WTC11 (cell line): ENCODE data around the gene RNF222. TPM values are rescaled to one million over a fixed set of nuclear protein-coding genes. Genes with fewer than 3 reads are reported as not detected.

ENCODE experiments used
- ATAC-seq: fragments of 200-7000 bp; cut with Tn5 transposase; 2 replicates; pipeline ENCODE4 v1.10.0; 2021; ENCODE audit warnings: mild to moderate bottlenecking, moderate library complexity
- CTCF ChIA-PET: fragments of 300-600 bp; sonication (Branson Sonifier 250); formaldehyde crosslinking; loops from one replicate; lab custom pipeline; 2021; ENCODE audit warnings: antibody characterized with exemption; lab: Charles Lee
- POLR2A ChIA-PET: fragments of 350-600 bp; sonication (Branson Sonifier 250); formaldehyde crosslinking; loops from one replicate; lab custom pipeline; 2021; ENCODE audit warnings: antibody characterized with exemption; lab: Charles Lee
- DNase-seq: peaks from one replicate; pipeline ENCODE4 v3.0.0; 2021; ENCODE audit warnings: low spot score
- H3K27ac Mint-ChIP-seq: 2 replicates; pipeline ENCODE4 v1.8.0; 2021; ENCODE audit warnings: mixed read lengths
- H3K27me3 Mint-ChIP-seq: 2 replicates; pipeline ENCODE4 v1.8.0; 2021; ENCODE audit warnings: low read depth, mild to moderate bottlenecking, moderate library complexity, mixed read lengths
- H3K36me3 Mint-ChIP-seq: 2 replicates; pipeline ENCODE4 v1.8.0; 2021; ENCODE audit warnings: mixed read lengths
- H3K4me1 Mint-ChIP-seq: 2 replicates; pipeline ENCODE4 v1.8.0; 2022; ENCODE audit warnings: mixed read lengths
- H3K4me3 Mint-ChIP-seq: 2 replicates; pipeline ENCODE4 v1.8.0; 2021; ENCODE audit warnings: mild to moderate bottlenecking, moderate library complexity, mixed read lengths
- H3K9me3 Mint-ChIP-seq: 2 replicates; pipeline ENCODE4 v1.8.0; 2021; ENCODE audit warnings: mixed read lengths
- CREM ChIP-seq: sonication (generic); formaldehyde crosslinking; IDR thresholded peaks from 2 replicates; pipeline ENCODE4 v1.8.1; 2022; ENCODE audit warnings: mild to moderate bottlenecking, missing genetic modification reagents, moderate library complexity
- ELF4 ChIP-seq: sonication (generic); formaldehyde crosslinking; IDR thresholded peaks from 2 replicates; pipeline ENCODE4 v1.8.1; 2022; ENCODE audit warnings: low read depth, mild to moderate bottlenecking, moderate library complexity, missing genetic modification reagents
- KAT7 ChIP-seq: sonication (generic); formaldehyde crosslinking; IDR thresholded peaks from 2 replicates; pipeline ENCODE4 v1.8.1; 2023; ENCODE audit warnings: missing genetic modification reagents, mild to moderate bottlenecking, borderline replicate concordance
- NFE2L1 ChIP-seq: sonication (generic); formaldehyde crosslinking; IDR thresholded peaks from 2 replicates; pipeline ENCODE4 v1.8.1; 2023; ENCODE audit warnings: missing genetic modification reagents
- NFYB ChIP-seq: sonication (generic); formaldehyde crosslinking; conservative IDR thresholded peaks from 2 replicates; pipeline ENCODE4 v1.8.0; 2022; ENCODE audit warnings: low read depth, missing genetic modification reagents
- SP1 ChIP-seq: sonication (generic); formaldehyde crosslinking; conservative IDR thresholded peaks from 2 replicates; pipeline ENCODE4 v1.8.1; 2022; ENCODE audit warnings: missing genetic modification reagents
- ZBTB21 ChIP-seq: sonication (generic); formaldehyde crosslinking; IDR thresholded peaks from 2 replicates; pipeline ENCODE4 v1.8.1; 2023; ENCODE audit warnings: mild to moderate bottlenecking, missing genetic modification reagents, borderline replicate concordance
- ZNF219 ChIP-seq: sonication (generic); formaldehyde crosslinking; IDR thresholded peaks from 2 replicates; pipeline ENCODE4 v1.8.0; 2023; ENCODE audit warnings: missing genetic modification reagents, mild to moderate bottlenecking, borderline replicate concordance
- ZNF232 ChIP-seq: sonication (generic); formaldehyde crosslinking; IDR thresholded peaks from 2 replicates; pipeline ENCODE4 v1.8.0; 2022; ENCODE audit warnings: mild to moderate bottlenecking, missing genetic modification reagents
- ZNF423 ChIP-seq: fragments of 250-450 bp; sonication (Bioruptor Pico); IDR thresholded peaks from 2 replicates; pipeline ENCODE4 v2.1.2; 2022; ENCODE audit warnings: mild to moderate bottlenecking, moderate library complexity
- ZNF512 ChIP-seq: sonication (generic); formaldehyde crosslinking; IDR thresholded peaks from 2 replicates; pipeline ENCODE4 v1.8.1; 2022; ENCODE audit warnings: missing genetic modification reagents, borderline replicate concordance
- ZNF532 ChIP-seq: fragments of 250-450 bp; sonication (Bioruptor Pico); IDR thresholded peaks from 2 replicates; pipeline ENCODE4 v1.9.0; 2021; ENCODE audit warnings: mild to moderate bottlenecking, borderline replicate concordance
- ZNF671 ChIP-seq: fragments of 250-450 bp; sonication (Bioruptor Pico); IDR thresholded peaks from 2 replicates; pipeline ENCODE4 v1.8.0; 2021; ENCODE audit warnings: mild to moderate bottlenecking
- total RNA-seq: library from RNA; stranded (reverse); gene quantifications from 3 replicates; pipeline ENCODE4 v1.2.3, GENCODE V29; 2021
- TF ChIP-seq, protein P1 (sequence below): sonication (generic); formaldehyde crosslinking; IDR thresholded peaks from 2 replicates; pipeline ENCODE4 v1.8.1; 2022; ENCODE audit warnings: low read depth, missing genetic modification reagents, borderline replicate concordance
- TF ChIP-seq, protein P2 (sequence below): fragments of 250-450 bp; sonication (Bioruptor Pico); conservative IDR thresholded peaks from 2 replicates; pipeline ENCODE4 v1.9.0; 2021; ENCODE audit warnings: mild to moderate bottlenecking
- TF ChIP-seq, protein P3 (sequence below): sonication (generic); formaldehyde crosslinking; IDR thresholded peaks from 2 replicates; pipeline ENCODE4 v1.8.0; 2022; ENCODE audit warnings: missing genetic modification reagents
- TF ChIP-seq, protein P4 (sequence below): sonication (generic); formaldehyde crosslinking; conservative IDR thresholded peaks from 2 replicates; pipeline ENCODE4 v1.8.1; 2022; ENCODE audit warnings: mild to moderate bottlenecking, missing genetic modification reagents

RNF222 gene
- total RNA-seq, 1 experiment from 2014 or later = not detected

GRCh38 chr17:8345052-8345690, 52.5 kb downstream of the RNF222 start (continued):
- TF ChIP-seq, protein P1, sequence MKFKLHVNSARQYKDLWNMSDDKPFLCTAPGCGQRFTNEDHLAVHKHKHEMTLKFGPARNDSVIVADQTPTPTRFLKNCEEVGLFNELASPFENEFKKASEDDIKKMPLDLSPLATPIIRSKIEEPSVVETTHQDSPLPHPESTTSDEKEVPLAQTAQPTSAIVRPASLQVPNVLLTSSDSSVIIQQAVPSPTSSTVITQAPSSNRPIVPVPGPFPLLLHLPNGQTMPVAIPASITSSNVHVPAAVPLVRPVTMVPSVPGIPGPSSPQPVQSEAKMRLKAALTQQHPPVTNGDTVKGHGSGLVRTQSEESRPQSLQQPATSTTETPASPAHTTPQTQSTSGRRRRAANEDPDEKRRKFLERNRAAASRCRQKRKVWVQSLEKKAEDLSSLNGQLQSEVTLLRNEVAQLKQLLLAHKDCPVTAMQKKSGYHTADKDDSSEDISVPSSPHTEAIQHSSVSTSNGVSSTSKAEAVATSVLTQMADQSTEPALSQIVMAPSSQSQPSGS (CRISPR knock-in tag) = no peak
- no peak for TF ChIP-seq KAT7 (CRISPR knock-in tag)
- no peak for TF ChIP-seq ZNF219
- TF ChIP-seq ZNF671 (CRISPR knock-in tag) = no peak
- TF ChIP-seq SP1 (CRISPR knock-in tag) = no peak

DNA sequence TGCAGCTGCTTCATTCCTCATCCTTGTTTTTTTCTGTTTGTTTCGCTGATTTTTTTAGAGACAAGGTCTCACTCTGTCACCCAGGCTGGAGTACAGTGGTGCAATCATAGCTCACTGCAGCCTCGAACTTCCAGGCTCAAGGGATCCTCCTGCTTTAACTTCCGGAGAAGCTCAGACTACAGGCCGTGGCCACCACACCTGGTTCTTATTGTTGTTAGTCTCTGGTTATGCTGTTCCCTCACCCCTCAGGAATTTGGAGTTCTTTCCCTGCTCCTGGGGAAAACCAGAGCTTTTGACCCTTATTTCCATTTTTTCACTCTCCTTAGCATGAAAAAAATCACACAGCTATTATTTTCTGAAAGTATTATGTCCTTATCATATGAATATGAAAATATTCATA, 56.2 kb downstream of the RNF222 start:
- DNase-seq (no peak), ATAC-seq (peak; percentile 73)
- no peaks in the 10 kb centered on the region for H3K27me3 Mint-ChIP-seq
- H3K27ac Mint-ChIP-seq = peak overlapping the region; percentile 92
- H3K4me3 Mint-ChIP-seq = no peak overlapping the region
- CTCF ChIA-PET = interaction anchor here (0.6 to 1.3 kb wide), 7 partner anchors 15 to 46 kb away, joined by 3 to 4 read pairs (median 3); partner anchors contain the start of genes KRABD2 and SLC25A35
- TF ChIP-seq ZNF232 (CRISPR knock-in tag) (no peak), ZNF423 (no peak), CREM (CRISPR knock-in tag) (no peak), ZBTB21 (CRISPR knock-in tag) (no peak), ZNF671 (CRISPR knock-in tag) (no peak), NFYB (CRISPR knock-in tag) (no peak), NFE2L1 (CRISPR knock-in tag) (no peak), ZNF532 (no peak), ELF4 (CRISPR knock-in tag) (no peak), ZNF512 (CRISPR knock-in tag) (no peak)
- TF ChIP-seq, protein P2, sequence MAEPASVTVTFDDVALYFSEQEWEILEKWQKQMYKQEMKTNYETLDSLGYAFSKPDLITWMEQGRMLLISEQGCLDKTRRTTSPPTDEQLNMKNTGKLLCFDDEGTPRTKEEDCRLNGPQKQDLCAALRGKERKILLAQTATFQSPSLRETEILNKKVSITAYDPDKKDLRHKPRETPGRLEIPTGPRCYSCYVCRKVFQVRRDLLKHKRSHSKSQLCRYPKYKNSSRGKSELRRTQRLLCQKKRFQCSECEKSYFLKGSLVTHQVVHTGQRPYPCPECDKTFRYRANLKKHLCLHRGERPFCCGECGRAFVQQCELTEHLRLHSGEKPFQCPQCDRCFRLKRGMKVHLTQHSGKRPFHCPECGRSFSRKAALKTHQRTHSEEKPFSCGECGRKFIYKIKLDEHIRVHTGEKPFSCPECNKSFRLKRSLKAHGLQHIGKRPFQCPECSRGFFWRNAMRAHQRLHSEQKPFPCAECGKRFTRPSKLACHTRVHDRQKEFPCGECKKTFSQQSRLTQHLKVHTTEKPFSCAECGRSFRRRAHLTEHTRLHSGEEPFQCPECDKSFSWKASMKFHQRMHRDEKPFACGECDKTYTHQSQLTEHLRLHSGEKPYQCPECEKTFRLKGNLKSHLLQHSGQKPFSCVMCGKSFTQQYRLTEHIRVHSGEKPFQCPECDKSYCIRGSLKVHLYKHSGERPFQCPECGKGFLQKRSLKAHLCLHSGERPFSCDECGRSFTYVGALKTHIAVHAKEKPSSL (CRISPR knock-in tag) = no peak
- TF ChIP-seq, protein P3, sequence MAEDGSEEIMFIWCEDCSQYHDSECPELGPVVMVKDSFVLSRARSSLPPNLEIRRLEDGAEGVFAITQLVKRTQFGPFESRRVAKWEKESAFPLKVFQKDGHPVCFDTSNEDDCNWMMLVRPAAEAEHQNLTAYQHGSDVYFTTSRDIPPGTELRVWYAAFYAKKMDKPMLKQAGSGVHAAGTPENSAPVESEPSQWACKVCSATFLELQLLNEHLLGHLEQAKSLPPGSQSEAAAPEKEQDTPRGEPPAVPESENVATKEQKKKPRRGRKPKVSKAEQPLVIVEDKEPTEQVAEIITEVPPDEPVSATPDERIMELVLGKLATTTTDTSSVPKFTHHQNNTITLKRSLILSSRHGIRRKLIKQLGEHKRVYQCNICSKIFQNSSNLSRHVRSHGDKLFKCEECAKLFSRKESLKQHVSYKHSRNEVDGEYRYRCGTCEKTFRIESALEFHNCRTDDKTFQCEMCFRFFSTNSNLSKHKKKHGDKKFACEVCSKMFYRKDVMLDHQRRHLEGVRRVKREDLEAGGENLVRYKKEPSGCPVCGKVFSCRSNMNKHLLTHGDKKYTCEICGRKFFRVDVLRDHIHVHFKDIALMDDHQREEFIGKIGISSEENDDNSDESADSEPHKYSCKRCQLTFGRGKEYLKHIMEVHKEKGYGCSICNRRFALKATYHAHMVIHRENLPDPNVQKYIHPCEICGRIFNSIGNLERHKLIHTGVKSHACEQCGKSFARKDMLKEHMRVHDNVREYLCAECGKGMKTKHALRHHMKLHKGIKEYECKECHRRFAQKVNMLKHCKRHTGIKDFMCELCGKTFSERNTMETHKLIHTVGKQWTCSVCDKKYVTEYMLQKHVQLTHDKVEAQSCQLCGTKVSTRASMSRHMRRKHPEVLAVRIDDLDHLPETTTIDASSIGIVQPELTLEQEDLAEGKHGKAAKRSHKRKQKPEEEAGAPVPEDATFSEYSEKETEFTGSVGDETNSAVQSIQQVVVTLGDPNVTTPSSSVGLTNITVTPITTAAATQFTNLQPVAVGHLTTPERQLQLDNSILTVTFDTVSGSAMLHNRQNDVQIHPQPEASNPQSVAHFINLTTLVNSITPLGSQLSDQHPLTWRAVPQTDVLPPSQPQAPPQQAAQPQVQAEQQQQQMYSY = no peak
- TF ChIP-seq, protein P4, sequence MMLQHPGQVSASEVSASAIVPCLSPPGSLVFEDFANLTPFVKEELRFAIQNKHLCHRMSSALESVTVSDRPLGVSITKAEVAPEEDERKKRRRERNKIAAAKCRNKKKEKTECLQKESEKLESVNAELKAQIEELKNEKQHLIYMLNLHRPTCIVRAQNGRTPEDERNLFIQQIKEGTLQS (CRISPR knock-in tag) = no peak
- no peaks in the 10 kb centered on the region for H3K36me3 Mint-ChIP-seq
- peaks cover 19% of the 10 kb centered on the region for H3K4me1 Mint-ChIP-seq
- no peaks in the 10 kb centered on the region for H3K9me3 Mint-ChIP-seq
- POLR2A ChIA-PET = interaction anchor here (0.6 to 1.2 kb wide), 4 partner anchors 13 to 46 kb away, joined by 3 to 4 read pairs (median 3); partner anchors contain the start of genes KRABD2 and SLC25A35
